Thyroid gland (tissue), 4 donors: Measurements from ENCODE around the gene APOL2.
"Not testable (repeated sequence)": the region's sequence is repeated elsewhere in the genome, so short reads cannot be mapped to it uniquely, and the experiment has no call there.

ENCODE experiments used
- CTCF ChIP-seq, 6 experiments: fragments of 200-600 bp in 3 of 6; fragments of 450-650 bp in 3 of 6; sonication (generic) in 3 of 6; IDR thresholded peaks; one replicate each; pipeline ENCODE4 v1.5.1; 2016 to 2019; ENCODE audit warnings: antibody characterized with exemption in 6 of 6, mild to moderate bottlenecking in 2 of 6, inconsistent platforms in 1 of 6, moderate library complexity in 1 of 6
- POLR2A ChIP-seq, 2 donors: fragments of 450-650 bp; IDR thresholded peaks; one replicate each; pipeline ENCODE4 v1.6.1; 2017; ENCODE audit warnings: antibody characterized with exemption in 2 of 2, mild to moderate bottlenecking in 2 of 2, moderate library complexity in 1 of 2

DNA sequence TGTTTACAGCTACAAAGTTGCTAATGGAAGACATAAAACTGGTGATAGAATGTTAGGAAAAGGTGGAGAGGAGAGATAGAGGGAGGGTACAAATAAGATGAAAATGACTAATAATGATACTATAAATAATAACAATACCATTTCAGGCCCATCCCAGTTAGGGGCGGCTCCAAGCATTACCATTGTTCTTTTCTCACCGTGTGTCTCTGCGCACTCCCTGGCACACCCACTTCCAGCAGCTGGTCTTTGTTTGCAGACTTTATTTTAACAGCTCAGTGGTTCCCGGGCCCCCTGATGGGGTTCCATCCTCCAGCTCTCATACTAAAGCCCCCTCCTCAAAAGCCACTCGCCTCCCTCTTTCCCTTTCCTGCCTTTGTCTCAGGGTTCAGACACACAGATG is 38.3 kb downstream of the APOL2 start:
- not testable (repeated sequence) for TF ChIP-seq CTCF, POLR2A (IDR thresholded peaks at IDR 0.05)
